GM18868 (cell line): ENCODE data around the gene CHTF18.

Source experiments
- ATAC-seq: cut with Tn5 transposase; IDR thresholded peaks from one replicate; pipeline ENCODE4 v1.9.1; 2021; ENCODE audit warnings: mild to moderate bottlenecking, moderate library complexity; ENCODE audit not compliant: unreplicated experiment

CHTF18 gene

DNA sequence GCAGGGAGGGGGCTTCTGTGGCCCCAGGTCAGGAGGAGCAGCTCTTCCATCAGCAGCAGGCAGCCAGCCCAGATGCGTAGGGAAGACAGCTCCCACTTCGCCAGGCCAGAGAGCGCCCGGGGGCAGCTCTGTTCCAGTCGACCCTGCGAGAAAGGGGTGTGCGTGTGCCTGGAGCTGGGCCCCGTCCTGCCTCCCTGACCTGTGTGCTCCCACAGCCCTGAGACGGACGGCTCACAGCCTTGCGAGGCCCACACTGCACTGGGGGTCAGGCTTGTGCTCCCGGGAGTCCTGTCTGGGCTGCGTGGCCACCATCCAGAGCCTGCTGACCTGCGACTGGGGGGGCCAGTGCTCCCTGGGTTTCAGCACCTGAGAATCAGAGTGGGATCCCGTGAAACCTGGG is 28.4 kb upstream of the CHTF18 start:
- no peak for ATAC-seq

DNA sequence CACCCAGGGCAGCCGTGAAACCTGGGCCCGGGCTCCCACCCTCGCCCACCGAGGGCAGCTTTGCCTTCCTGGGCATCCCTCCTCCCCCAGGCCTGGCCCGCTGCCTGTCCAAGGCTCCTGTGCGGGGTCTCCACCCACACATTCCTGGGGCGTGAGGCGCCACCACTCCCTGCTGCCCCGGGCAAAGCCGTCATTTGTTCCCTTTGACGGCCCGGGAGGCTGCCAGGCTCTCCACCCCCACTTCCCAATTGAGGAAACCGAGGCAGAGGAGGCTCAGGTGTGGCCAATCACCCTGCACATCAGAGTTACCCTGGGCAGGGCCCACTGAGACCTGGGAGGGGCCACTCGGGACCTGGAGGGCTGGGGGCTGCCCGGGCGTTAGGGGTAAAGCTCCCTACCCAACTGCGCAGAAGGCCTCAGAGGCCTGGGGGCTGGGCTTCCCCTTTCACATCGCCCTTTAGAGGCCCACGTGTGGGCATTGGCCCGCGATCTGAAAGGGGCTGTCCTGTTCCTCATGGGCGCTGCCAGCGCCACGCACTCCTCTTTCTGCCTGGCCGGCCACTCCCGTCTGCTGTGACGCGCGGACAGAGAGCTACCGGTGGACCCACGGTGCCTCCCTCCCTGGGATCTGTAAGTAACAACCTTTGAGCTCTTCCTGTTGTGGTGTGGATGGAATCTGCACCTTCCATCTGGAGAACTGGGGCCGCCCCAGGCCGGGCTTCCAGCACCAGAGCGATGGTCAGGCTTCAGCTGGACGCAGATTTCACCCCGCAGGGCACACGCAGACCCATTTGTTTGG is 27.7 kb upstream of the CHTF18 start, which contains the start of gene MSLN:
MSLN (plus strand) TSS at position 190 of the 799 bp plus-strand sequence. CDS start 1,947 bp downstream, outside the sequence.
- ATAC-seq: no peak

DNA sequence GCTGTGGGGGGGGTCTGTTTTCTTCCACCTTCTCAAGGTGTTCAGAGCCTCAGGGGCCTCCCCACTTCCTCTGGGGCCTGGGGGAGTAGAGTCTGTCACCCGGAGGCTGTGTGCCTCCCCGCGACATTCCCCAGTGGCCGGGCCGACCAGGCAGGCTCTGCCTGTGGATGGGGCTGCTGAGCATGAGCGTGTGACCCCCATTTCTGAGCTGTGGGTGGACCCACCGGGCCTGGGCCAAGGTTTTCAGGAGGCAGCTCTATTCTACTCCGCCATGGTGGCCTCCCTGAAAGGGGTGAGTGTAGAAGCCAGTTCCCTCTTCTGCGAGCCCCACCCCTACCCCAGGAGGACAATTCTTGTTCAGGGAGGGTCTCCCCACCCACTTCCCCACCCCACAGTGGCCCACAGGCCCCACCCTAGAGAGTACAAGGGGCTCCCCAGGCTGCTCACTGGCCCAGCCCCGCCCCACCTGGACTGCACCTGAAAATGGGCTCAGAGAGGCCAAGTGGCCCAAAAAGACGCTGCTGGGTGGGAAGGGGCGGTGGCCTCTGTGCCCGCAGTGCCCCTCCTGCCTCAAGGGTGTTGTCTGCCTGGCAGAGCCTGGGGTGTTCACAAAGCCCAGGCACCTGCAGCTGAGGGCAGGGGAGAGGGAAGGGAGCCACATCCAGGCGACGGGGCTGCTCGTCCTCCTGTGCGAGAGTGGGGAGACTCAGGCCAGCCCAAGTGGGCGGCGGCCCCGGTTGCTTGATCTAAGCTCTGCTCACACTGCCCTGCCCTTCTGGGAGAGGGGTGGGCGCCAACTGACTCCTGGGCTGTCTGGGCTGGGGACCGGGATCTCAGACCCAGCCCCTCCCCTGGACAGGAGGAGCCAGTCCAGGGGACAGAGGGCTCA is 26.6 kb upstream of the CHTF18 start:
- no peak for ATAC-seq

DNA sequence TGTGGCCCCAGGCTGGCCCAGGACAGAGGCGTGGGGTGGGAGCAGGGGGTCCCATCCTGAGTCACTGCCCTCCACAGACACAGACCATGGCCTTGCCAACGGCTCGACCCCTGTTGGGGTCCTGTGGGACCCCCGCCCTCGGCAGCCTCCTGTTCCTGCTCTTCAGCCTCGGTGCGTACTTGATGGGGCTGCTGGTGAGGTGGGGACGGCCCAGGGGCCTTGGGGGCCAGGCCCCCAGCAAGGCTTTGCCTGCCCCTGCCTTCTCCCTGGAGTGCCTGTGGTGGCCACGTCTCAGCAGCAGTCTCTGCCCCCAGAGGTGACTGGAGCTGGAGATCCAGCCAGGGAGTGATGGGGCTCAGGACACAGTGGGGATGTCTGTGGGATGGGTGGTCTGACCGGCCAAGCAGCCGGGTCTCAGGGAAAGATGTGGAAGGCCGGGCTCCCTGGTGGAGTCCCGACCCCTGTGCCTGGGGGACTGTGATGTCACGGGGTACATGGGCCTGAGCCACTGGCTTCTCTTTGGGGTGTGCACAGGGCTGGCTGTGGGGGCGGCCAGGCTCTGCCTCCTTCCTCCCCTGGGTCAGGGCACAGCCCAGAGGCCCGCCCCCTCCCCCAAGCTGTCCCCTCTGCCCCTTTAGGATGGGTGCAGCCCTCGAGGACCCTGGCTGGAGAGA is 25.7 kb upstream of the CHTF18 start:
- ATAC-seq: no peak

DNA sequence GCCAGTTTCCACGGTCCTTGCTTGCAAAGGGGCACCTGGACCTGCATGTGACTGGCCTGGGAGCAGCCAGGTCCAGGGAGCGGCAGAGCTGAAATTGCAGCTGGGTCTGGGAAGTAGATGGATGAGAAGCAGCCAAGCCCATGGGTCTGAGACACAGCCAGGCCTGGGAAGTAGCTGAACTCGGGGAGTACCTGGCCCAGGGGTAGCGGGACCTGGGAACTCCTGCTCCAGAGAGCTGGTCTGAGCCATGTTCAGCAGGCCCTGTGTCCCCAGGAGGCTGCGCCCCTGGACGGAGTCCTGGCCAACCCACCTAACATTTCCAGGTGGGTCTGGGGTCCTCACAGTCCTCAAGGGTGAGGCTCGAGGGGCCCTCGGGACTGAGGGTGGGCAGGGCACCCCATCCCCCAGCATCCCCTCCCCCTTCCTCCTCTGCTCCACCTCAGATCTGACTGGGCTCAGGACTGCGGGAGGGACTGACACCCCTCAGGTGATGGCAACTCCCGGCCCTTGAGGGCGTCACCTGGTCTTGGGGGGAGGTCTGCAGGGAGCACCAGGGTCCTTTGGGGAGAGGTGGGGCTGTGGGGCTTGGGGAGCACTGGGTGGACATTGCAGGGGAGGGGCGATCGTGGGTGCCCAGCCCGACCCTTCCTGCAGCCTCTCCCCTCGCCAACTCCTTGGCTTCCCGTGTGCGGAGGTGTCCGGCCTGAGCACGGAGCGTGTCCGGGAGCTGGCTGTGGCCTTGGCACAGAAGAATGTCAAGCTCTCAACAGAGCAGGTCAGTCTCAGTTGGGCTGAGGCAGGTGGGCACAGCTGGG is 24.8 kb upstream of the CHTF18 start:
- no peak for ATAC-seq

DNA sequence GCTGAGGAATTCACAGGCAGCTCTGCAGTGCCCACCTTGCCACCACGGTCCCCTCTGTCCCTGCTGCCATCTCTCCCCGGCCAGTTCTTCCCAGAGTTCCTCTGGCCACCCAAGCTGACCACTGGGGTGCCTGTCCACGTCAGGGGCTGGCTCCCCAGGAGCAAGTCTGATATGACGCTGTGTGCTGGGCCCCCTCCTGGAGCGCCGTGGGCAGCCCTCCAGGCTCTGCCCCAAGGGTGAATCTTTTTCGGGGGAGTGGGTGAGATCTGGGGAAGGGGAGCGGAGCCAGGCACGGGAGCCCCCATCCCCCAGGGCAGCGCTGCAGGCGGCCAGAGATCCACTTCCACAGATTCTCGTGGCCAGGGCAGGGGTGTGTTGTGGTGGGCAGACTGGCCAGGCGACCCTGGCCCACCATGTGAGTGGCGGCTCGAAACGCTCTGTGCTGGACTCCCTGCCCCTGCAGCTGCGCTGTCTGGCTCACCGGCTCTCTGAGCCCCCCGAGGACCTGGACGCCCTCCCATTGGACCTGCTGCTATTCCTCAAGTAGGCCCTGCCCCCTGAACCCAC is 24.2 kb upstream of the CHTF18 start:
- no peak for ATAC-seq

DNA sequence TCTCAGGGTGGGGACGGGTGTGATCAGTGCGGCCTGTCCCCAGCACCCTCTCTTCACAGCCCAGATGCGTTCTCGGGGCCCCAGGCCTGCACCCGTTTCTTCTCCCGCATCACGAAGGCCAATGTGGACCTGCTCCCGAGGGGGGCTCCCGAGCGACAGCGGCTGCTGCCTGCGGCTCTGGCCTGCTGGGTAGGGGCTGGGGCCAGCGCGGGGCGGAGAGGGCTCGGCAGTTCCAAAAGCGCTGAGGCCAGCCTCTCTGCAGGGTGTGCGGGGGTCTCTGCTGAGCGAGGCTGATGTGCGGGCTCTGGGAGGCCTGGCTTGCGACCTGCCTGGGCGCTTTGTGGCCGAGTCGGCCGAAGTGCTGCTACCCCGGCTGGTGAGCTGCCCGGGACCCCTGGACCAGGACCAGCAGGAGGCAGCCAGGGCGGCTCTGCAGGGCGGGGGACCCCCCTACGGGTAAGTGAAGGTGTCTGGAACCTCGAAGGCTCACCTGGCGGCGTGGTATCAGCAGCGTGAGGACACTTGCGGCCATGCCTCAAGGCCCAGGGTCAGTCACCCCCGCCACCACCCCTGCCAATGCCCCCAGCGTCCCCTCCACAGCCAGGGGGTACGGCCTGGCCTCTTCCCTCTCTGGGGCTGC is 23.5 kb upstream of the CHTF18 start:
- ATAC-seq: no peak

DNA sequence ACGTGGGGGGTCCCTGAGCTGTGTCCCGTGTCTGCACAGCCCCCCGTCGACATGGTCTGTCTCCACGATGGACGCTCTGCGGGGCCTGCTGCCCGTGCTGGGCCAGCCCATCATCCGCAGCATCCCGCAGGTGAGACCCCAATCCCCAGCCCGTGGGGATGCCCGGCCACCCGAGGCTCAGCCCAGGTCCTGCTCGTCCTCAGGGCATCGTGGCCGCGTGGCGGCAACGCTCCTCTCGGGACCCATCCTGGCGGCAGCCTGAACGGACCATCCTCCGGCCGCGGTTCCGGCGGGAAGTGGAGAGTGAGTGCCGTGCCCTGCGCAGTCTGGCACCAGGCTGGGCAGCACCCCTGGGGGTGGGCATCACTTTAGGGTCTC is 22.9 kb upstream of the CHTF18 start:
- ATAC-seq: no peak

DNA sequence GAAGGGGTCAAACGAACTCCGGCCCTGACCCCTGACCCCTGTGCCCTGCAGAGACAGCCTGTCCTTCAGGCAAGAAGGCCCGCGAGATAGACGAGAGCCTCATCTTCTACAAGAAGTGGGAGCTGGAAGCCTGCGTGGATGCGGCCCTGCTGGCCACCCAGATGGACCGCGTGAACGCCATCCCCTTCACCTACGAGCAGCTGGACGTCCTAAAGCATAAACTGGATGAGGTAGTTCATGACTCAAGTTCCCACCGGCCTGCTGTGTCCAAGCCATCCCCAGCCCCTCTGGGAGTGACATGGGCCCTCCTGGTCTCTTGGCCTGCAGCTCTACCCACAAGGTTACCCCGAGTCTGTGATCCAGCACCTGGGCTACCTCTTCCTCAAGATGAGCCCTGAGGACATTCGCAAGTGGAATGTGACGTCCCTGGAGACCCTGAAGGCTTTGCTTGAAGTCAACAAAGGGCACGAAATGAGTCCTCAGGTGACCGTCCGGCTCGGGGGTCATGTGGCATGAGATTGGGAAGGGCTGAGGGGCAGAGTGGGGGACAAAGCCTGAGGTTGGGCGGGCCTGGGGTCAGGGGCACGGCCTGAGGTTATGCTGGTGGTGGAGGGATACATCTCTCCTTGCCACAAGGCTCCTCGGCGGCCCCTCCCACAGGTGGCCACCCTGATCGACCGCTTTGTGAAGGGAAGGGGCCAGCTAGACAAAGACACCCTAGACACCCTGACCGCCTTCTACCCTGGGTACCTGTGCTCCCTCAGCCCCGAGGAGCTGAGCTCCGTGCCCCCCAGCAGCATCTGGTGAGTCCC is 22.2 kb upstream of the CHTF18 start:
- ATAC-seq: no peak

DNA sequence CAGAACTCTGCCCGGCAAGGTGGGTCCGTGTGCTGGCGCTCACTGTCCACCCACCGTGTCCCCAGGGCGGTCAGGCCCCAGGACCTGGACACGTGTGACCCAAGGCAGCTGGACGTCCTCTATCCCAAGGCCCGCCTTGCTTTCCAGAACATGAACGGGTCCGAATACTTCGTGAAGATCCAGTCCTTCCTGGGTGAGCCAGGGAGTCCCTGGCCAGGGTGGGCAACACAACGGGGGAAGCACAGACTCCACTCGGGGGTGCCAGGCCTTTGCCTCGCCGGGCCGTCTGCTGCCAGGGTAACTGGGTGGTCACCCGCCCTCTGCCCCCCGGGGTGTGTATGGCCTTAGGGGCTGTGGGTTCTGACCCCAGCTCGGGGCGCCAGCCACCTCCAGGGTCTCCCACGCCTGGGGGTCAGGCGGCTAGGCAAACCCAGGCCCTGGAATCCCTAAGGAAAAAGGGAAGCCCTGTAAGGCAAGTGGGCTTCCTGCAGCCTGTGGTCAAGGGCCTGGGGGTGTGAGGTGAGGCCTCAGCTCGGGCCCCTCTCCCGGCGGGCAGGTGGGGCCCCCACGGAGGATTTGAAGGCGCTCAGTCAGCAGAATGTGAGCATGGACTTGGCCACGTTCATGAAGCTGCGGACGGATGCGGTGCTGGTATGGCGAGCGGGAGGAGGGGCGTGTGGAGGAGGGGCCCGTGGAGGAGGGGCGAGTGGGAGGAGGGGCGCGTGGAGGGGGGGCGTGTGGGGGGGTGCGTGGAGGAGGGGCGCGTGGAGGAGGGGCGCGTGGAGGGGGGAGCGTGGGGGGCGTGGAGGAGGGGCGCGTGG is 21.4 kb upstream of the CHTF18 start:
- ATAC-seq: no peak

DNA sequence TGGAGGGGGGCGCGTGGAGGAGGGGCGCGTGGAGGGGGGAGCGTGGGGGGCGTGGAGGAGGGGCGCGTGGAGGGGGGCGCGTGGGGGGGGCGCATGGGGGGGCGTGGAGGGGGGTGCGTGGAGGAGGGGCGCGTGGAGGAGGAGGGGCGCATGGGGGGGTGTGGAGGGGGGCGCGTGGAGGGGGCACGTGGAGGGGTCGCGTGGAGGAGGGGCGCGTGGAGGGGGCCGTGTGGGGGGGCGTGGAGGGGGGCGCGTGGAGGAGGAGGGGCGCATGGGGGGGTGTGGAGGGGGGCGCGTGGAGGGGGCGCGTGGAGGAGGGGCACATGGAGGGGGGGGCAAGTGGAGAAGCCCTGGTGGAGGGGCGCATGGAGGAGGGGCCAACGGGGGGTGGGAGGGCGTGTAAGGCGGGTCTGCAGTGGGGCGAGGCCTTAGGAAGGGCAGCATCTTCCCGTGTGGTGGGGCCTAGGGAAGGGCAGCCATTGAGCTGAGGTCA is 20.6 kb upstream of the CHTF18 start:
- no peak for ATAC-seq

DNA sequence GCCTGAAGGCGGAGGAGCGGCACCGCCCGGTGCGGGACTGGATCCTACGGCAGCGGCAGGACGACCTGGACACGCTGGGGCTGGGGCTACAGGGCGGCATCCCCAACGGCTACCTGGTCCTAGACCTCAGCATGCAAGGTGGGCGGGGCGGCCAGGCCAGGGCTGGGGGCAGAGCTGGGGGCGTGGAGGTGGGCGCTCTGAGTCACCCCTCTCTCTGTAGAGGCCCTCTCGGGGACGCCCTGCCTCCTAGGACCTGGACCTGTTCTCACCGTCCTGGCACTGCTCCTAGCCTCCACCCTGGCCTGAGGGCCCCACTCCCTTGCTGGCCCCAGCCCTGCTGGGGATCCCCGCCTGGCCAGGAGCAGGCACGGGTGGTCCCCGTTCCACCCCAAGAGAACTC is 20.0 kb upstream of the CHTF18 start:
- ATAC-seq: no peak

DNA sequence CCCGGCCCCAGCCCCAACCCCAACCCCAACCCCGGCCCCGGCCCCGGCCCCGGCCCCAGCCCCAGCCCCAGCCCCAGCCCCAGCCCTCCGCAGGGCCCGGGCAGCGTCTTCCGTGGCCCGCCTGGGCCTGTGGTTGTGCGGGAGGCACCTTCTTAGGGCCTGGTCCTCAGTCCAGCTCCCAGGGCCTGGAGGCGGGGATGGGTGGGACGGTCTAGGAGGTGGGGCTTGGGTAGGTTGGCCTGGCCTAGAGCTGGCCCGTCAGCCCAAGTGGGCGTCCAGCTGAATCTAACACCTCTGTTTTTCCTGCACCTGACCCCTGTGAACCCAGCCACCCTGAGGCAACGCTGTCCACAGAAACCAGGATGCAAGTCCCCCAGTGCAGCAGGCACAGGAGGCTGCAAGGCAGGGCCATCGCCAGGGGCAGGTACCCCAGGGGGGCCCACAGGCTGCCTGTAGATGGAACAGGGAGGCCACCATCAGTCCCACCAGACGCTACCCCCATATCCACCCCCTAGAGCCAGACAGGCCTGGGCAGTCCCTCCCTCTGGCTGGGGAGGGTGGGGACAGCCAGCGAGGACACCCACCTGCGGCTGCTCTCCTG is 19.1 kb upstream of the CHTF18 start:
- ATAC-seq: no peak

DNA sequence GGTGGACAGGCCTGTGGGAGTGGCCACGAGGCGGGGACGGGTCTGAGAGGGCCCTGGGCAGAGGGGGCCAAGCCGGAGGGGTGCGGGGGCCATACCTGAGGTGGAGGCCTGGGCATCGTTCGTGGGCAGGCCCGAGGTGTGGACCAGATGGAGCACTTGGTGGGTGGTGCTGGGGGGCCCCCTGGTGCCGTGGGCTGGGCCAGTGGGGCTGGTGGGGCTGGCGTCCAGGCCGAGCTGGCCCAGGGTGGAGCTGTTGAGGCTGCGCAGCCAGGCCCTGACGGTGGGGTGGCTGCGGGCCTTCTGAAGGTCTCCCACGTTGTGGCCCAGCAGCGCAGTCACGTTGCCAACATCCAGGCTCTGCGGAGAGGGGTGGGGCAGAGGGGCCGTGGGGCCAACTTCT is 18.5 kb upstream of the CHTF18 start:
- no peak for ATAC-seq

DNA sequence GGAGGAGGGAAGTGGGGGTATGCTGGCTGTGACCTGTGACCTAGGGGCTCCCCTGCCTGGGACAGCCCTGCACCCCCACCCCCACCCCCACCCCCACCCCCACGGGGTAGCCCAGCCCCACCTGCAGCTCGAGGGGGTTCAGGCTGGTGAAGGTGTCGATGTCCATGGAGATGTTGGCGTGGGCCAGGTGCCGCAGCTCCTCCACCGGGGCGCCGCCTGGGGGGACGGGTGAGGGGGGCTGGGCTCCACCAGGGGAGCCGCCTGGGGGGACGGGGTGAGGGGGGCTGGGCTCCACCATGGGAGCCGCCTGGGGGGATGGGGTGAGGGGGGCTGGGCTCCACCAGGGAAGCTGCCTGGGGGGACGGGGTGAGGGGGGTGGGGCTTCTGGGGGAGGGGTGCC is 18.0 kb upstream of the CHTF18 start:
- no peak for ATAC-seq

DNA sequence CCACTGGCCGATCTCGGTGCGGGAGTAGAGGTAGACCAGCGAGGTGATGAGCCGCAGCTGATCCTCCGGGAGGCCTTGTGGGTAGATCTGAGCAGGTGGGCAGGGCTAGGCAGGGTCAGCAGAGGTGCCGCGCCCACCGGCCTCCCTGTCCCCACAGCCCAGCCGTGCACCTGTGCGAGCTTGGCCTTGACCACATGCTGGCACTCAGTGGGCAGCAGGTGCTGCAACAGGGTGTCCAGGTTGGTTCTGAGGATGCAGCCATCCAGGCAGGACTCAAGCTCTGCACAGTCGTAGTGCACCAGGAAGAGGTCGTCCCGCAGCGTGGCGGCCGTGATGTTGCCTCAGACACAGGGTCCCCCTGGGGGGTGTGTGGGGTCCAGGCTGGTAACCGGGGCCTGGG is 15.5 kb upstream of the CHTF18 start:
- no peak for ATAC-seq
